Activated CD8-positive, alpha-beta memory T cell treated with anti-CD3 and anti-CD28 coated beads for 24 hours (primary cell): Measurements from ENCODE around the gene UFSP1.
"Not testable (repeated sequence)": the region's sequence is repeated elsewhere in the genome, so short reads cannot be mapped to it uniquely, and the experiment has no call there.

Experiments used
- DNase-seq: peaks from one replicate; pipeline ENCODE4 v3.0.0-alpha.2; 2020

Gene UFSP1

DNA sequence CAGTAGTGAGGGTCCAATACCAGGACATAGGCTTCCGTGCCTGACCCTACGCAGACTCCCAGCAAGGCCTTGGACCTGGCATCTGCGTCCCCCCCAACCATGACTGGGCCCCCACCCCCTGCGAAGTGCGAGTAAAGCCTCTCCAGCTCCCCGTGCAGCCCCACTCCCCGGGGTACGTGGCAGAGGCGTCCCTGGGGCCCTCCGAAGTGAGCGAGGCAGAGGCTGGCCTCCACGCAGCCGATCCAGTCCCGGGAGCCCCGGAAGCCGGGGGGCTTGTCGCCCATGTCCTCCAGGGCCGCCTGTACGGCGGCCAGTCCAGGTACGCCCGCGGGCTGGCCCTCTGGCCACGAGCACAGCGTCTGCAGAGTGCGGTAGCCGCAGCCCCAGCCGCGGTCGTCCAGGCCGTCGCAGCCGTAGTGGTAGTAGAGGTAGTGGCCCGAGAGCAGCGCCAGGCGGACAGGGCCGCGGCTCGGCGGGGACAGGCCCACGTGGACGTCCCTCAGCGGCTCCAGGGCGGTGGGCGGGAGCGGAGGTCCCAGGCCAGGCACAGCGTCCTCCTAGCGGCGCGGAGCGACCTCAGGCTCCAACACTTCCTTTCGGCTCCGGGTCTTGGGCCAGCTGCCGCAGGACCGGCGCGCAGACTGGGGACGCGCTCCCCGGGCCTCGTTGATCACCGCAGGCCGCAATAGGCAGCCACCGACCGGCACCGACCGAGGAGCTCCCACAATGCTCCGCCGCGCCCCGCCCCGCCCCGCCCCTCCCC is at the start of gene UFSP1:
Gene UFSP1, minus strand, starts transcription at position 728 of the 763 bp plus-strand sequence. Its CDS starts 444 bp downstream, at position 284.
- no peak for DNase-seq

DNA sequence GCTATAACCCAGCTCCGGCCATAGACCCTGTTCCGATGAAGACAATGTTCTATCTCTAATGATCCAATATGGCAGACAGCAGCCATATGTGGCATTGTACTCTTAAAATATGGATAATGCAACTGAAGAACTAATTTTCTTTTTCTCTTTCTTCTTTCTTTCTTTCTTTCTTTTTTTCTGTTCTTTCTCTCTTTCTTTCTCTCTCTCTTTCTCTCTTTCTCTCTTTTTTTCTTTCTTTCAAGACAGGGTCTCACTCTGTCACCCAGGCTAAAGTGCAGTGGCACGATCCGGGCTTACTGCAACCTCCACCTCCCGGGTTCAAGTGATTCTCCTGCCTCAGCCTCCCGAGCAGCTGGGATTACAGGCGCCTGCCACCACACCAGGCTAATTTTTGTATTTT is 46.7 kb upstream of the UFSP1 start:
- DNase-seq = not testable (repeated sequence)

DNA sequence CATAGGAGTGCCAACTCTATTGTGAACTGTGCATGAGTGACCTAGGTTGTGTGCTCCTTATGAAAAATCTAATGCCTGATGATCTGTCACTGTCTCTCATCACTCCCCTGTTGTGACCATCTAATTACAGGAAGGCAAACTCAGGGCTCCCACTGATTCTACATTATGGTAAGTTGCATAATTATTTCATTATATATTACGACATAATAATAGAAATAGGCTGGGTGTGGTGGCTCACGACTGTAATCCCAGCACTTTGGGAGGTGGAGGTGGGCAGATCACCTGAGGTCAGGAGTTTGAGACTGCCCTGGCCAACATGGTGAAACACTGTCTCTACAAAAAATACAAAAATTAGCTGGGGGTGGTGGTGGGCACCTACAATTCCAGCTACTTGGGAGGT is 45.9 kb upstream of the UFSP1 start:
- DNase-seq = not testable (repeated sequence)

DNA sequence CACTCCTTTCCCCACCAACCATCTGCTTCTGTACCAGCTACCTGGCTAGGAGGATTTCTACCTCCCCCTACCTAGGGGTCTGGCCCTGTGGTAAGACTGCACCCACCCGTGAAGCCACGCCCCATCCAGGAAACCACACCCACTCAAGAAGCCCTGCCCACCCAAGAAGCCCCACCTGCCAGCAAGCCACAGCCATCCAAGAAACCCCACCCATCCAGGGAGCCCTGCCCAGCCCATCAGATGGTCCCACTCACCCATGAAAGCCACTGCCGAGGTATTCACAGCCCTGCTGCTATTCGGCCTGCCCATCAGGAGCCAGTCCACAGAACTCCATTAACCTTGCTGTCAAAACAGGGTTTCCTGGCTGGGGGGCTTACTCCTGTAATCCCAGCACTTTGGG is 44.2 kb upstream of the UFSP1 start:
- DNase-seq = no peak

DNA sequence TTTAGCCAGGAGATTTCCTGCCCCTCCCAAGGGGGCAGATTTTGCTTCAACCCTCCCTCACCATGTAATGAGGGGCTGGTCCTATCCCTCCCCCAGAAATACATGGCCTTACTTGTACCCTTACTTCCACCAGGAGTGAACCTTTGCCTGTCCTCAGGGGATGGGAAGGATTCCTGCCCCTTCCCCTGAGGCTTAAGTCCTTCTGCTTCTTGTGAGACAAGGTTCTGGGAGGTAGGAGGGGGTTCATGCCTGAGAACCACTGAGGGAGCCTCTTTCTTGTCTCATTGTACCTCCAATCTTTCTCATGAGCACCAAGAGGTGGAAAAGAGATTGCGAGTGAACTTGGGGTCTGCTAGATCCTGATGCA is 40.3 kb upstream of the UFSP1 start:
- no peak for DNase-seq

DNA sequence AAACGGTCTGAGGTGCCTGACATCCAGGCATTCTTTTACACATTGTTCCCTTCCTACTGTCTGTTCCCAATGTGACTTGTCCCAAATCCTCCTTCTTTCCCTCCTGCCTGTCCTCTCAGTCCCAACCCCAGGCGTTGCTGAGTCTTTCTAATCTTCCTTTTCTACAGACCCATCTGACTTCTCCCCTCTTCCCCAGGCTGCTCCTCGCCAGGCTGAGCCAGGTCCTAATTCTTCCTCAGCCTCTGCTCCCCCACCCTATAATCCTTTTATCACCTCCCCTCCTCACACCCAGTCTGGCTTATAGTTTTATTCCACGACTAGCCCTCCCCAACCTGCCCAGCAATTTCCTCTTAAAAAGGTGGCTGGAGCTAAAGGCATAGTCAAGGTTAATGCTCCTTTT is 34.1 kb upstream of the UFSP1 start:
- DNase-seq = not testable (repeated sequence)

DNA sequence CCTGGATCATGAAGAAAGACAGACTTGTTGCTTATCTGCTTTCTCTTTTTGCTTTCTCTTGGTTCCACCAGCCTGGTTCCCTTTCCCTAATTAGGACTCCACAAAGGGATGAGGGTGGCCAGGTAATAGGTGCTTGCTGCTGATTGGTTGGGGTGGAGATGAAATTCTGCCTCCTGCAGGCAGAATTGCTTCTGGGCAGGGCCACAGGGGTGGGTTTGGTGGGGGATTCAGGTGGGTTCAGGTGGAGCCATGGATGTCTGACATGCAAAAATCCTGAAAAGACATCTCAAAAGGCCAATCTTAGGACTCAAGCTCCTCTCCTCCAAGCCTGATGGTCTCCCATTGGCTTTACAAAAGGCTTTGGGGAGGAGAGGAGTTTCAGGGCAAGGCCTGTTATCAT is 31.5 kb upstream of the UFSP1 start:
- DNase-seq = no peak

DNA sequence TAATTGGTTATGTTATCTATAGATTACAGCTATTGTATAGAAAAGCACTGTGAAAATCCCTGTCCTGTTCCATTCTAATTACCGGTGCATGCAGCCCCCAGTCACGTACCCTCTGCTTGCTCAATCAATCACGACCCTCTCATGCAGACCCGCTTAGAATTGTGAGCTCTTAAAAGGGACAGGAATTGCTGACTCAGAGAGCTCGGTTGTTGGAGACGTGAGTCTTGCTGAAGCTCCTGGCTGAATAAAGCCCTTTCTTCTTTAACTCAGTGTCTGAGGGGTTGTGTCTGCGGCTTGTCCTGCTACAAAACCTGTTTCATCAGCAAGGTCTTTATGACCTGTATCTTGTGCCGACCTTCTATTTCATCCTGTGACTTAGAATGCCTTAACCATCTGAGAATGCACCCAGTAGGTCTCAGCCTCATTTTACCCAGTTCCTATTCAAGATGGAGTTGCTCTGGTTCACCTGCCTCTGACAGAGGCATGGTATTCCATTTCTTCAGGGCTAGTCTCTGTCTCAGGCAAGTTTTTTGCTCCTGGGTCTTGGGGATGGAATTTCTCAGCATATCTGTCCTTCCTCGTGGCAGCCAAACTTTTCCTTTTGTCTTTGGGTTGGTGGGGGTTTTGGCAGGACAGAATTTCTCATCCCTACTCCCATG is 30.4 kb upstream of the UFSP1 start:
- DNase-seq = not testable (repeated sequence)

DNA sequence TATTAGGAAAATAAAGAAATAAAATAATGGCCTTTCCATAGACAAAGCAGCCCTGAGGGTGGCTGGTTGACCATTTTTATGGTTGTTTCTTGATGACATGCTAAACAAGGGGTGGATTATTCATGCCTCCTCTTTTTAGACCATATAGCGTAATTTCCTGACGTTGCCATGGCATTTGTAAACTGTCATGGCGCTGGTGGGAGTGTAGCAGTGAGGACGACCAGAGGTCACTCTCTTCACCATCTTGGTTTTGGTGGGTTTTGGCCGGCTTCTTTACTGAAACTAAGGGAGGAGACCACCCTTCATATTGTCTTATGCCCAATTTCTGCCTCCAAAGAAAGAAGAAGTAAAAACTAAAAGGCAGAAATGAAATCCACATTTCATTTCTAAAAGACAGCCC is 29.8 kb upstream of the UFSP1 start:
- DNase-seq = not testable (repeated sequence)

DNA sequence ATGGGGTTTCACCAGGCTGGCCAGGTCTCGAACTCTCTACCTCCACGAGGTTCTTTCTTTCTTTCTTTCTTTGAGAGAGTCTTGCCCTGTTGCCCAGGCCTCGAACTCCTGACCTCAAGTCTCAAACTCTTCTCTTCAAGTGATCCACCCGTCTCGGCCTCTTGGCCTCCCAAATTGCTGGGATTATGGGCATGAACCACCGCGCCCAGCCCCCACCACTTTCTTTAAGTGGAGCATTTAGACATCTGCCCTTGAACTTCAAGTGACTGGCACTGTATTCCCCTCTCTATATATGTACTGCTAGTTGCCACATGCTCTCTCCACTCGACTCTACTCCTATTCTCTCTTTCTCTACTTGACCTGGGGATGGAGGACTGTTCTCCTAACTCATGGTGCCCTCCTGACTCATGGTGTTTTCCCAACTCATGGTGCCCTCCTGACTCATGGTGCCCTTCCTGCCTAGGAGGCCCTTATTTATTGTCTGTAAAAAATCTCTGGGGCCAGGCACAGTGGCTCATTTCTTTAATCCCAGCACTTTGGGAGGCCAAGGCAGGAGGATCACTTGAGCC is 25.4 kb upstream of the UFSP1 start:
- DNase-seq = no peak

DNA sequence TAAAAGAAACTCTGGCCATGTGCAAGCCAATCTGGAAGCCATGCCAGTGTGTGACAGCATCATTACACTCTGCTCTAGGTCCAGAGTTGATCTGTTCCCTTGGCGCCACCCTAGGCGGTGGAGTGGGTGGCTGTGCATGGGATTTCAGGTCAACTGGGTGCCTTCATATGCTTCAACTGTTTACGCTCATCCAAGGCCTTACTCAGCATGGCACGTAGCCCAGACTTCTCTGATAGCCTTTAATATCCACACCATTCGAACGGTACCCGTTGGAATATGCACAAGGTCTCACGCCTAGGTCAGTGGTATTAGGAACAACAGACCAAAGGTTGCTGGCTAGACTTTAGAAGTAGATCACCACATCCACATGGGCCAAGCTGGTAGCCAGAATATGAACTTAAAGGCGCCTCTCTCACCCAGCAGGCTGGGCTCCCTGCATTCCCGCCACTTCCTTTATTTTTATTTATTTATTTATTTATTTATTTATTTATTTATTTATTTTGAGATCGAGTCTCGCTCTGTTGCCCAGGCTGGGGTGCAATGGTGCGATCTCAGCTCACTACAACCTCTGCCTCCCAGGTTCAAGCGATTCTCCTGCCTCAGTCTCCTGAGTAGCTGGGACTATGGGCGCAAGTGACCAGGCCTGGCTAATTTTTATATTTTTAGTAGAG is 24.8 kb upstream of the UFSP1 start:
- DNase-seq = no peak

DNA sequence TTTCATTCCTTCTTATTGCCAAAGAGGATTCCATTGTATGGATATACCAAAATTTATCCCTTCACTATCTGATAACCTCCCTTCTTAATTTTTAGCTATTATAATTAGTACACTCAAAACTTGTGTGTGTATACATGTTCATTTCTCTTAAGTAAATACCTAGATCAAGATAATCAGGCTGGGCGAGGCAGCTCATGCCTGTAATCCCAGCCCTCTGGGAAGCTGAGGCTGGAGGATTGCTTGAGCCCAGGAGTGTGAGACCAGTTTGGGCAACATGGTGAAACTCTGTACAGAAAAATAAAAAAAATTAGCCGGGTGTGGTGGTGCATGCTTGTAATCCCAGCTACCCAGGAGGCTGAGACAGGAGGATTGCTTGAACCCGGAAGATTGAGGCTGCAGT is 22.0 kb upstream of the UFSP1 start:
- no peak for DNase-seq

DNA sequence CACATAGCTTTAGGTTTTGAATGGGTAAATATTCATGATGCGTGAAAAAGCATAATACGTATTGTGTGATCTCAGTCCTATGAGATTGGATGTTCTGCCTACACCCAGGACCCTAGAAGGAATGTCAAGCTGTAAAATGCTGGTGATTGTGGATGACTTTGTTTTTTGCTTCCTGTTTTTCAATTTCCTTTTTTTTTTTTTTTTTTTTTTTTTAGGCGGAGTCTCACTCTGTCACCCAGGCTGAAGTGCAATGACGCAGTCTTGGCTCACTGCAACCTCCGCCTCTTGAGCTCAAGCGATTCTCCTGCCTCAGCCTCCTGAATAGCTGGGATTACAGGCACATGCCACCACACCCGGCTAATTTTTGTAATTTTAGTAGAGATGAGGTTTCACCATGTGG is 20.9 kb upstream of the UFSP1 start:
- DNase-seq = not testable (repeated sequence)

DNA sequence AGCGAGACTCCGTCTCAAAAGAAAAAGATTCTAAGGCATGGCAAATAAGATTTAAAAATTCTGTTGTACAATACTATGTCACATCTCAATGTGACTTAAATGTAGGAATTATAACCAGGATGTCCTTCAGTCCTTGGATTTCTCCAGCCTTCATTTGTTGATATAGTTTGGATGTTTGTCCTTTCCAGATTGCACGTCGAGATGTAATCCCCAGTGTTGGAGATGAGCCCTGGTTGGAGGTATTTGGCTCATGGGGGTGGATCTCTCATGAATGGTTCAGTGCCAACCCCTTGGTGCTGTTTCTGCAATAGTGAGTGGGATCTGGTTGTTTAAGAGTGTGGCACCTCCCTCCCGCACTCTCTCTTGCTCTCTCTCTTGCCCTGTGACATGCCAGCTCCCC is 19.0 kb upstream of the UFSP1 start:
- DNase-seq = no peak

DNA sequence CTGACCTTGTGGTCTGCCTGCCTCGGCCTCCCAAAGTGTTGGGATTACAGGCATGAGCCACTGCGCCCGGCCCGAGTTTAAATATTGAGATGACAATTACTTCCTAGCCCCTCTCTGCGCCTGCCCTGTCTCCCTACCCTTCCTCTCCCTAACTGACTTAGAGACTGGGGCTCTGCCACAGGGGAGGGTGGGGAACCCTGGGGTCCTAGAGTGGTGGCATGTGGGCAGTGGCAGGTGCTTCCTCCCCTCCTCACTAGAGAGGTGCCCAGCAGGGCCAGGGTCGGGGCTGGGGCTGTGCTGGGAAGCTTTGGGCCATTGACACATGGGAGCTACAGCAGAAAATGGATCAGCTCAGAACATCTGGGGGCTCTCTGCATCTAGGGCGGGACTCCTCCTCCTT is 13.1 kb upstream of the UFSP1 start:
- DNase-seq = no peak

DNA sequence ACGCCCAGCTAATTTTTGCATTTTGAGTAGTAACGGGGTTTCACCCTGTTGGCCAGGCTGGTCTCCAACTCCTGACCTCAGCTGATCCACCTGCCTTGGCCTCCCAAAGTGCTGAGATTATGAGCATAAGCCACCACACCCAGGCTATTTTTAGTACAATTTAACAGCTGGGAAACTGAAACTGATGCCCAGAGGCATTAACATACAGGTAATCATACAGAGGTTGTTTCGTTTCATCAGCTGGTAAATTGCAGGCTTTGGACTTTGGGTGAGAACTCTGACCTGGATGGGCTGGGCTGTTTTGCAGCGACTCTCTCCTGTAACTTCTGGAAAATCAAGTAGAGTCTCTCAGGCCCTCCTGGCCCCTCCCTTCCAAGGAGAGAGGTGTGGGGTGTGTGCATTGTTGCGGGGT is 12.4 kb upstream of the UFSP1 start:
- no peak for DNase-seq

DNA sequence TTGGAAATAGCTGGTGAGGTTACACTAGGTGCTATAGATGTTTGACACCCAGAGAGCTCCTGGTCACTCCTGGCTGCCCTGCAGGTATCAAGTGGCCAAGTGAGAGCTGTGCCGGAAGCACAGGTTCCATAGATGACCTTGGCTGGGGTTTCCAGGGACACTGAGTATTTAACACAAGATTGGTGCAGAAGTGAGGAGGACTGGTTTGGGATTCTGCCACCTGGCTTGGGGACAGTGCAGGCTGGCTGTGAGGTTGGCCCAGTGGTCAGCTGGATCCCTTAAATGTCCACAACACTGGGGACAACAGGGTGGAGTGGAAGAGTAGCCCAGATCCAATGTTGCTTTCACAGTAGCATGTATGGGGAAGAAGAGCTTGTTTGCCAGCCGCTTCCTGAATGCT is 11.5 kb upstream of the UFSP1 start:
- no peak for DNase-seq

DNA sequence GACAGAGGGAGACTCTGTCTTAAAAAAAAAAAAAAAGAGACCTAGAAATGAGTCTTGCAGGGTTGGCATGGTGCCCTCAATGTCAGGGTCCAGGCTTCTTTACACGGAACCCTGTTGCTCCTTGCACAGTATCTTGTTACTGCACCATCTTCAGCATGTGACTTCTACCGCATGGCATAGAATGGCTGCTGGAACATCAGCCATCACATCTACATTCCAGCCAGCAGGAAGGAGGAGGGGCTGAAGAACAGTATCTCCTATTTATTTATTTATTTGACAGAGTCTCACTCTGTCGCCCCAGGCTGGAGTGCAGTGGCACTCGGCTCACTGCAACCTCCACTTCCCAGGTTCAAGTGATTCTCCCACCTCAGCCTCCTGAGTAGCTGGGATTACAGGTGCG is 9.9 kb upstream of the UFSP1 start:
- DNase-seq = no peak

DNA sequence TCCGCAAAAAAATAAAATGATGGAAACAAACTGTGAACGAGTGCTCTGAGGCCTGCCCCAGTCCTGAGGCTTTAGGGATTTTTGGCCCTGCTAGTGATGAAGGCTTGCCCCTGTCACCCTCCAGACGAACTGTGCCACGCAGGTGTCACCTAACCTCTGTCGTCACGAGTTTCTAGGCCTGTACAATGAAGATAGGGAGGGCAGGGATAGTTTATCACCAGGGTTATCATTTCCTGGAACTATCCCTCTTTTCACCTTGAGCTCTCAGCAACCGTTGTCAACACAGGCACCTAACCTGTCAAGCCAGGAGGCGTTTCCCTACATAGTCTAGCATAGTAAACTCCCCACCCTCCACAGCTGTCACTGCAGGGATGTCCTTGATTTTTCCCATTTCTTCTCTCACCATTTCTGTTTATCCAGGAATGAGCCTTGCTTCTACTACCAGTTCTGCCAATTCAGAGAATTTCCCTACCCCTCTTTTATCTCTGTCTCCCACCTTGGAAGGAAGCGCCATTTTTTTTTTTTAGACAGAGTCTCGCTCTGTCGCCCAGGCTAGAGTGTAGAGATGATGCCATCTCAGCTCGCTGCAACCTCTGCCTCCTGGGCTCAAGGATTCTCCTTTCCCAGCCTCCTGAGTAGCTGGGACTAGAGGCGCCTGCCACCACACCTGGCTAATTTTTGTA is 8.4 kb upstream of the UFSP1 start:
- no peak for DNase-seq

DNA sequence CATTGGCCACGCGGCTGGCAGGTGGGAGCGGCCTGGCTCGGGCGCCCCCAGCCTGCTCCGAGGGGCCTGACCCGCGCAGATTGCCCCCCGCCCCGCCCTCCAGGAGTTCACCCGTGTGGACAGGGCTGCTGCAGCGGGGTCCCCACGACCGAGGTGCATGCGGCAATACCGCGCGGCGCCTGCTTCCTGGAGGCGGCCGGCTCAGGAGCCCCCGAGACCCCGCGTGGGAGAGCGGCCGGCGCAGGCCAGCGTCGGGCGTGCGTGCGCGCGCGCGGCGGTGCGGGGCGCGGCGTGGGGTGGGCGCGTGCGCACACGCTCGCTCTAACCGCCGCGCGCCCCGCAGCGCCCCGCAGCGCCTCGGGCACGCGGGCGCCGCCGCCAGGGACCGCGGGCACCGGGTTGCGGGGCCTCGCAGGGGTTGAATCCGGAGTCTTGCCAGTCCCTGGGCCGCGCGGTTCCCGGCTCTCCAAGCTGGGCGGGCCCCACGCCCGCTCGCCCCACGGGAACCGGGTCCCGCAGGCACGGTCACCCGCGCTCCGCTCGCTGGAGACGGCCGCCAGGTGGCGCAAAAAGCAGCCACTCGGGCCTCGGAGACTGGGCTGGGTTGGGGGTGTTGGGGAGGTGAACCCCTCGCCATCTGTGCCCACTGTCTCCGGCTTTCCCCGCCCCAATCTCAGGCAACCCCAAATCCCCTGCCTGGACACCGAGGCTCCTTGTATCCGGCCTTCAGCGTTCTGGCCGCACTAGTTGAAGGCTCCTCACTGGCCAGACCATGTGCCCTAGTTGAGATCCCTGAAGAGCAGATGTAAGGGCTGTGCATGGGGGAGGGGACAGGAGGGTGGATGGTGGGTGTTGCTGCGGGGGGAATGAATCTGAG is 7.5 kb upstream of the UFSP1 start:
- DNase-seq = peak; percentile 71

DNA sequence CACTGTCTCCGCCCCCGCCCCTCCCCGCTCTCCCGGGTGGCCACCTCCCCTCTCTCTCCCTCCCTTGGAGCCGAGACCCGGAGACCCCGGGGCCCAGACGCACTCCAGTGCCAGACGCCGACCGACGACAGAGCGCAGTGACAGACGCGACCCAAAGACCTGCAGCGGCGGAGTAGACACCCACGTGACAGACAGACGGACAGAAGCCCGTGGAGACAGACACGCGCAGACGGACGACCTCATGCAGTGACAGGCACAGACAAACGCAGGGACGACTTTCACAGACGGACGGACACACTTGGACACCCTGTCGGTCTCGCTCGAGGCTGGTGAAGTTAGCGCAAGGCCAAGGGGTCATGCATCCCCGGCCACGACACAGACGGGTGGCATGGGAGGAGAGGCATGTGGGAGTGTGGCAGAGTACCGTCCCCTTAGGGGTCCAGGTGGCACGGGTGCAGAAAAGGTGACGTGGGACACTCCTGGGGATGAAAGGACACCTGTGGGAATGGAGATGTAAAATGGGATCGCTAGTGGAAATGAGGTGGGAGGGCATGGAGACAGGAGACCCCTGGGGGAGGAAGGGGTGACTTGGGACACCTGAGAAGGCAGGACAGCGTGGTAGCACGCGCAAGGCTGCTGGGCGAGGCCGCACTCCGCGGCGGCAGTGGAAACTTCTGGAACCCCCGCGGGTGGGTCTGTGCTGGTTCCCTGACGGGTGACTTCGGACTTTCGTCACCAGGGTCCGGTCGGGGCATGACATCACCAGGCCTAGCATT is 6.6 kb upstream of the UFSP1 start:
- DNase-seq = peak; percentile 75

DNA sequence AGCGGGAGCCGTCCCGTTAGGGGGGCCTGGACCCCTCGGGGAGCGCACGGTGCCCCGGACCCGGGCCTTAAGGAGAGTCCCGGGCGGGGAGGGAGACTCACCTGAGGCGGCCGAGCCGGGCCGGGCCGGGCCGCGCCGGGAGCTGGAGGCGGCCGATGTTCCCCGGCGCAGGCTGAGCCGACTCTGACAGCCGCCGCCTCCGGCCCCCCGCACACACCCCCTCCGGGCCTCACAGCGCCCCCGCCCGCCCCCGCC is 6.1 kb upstream of the UFSP1 start, which contains the start of gene ACHE:
Gene ACHE, minus strand, starts transcription at position 188 of the 255 bp plus-strand sequence. CDS start 1,656 bp downstream, outside the sequence.
- DNase-seq = no peak
